ENCODE results near the gene RBM19.

- no peak for TF ChIP-seq POLR2A (IDR thresholded peaks at IDR 0.05; ENCODE audit: low read depth, low read length)
- no peak for TF ChIP-seq CTCF (IDR thresholded peaks at IDR 0.05; ENCODE audit: extremely low read depth in 1 of 2, insufficient read depth in 1 of 2, low read depth in 1 of 2, low read length in 2 of 2)
- TF ChIP-seq EZH2 (IDR thresholded peaks at IDR 0.05; ENCODE audit: borderline replicate concordance, low read depth, low read length, severe bottlenecking): no peak
- TF ChIP-seq POLR2AphosphoS5 (IDR thresholded peaks at IDR 0.05; ENCODE audit: insufficient read depth, low read depth, low read length): no peak
- no peak for TF ChIP-seq JUN (IDR thresholded peaks at IDR 0.05; ENCODE audit: borderline replicate concordance, insufficient read depth, insufficient read length, low read depth)
- no peak for TF ChIP-seq MYC (IDR thresholded peaks at IDR 0.05; ENCODE audit: low read depth, low read length)
- no peak for TF ChIP-seq MAX (IDR thresholded peaks at IDR 0.05; ENCODE audit: insufficient read depth, insufficient read length)
These were observed 151.1 kb downstream of the RBM19 start for GRCh38 chr12:113815031-113815430.

Measured in endothelial cell of umbilical vein (primary cell).